Ovary (tissue), 9 donors: ENCODE measurements around the gene CCDC138. TPM values are rescaled to one million over a fixed set of nuclear protein-coding genes. Genes with fewer than 3 reads are reported as not detected.

Experiments
- DNase-seq, 5 donors: peaks; one replicate each; pipeline ENCODE4 v3.0.0-alpha.2; 2019 to 2020
- H3K27ac ChIP-seq, 2 donors: fragments of 200-600 bp; one replicate each; pipeline versions ENCODE4 v1.5.1 to v1.8.0; 2019 to 2022
- H3K27me3 ChIP-seq: fragments of 200-600 bp; one replicate; pipeline ENCODE4 v1.8.0; 2022
- H3K36me3 ChIP-seq: fragments of 200-600 bp; sonication (generic); one replicate; pipeline ENCODE4 v1.5.1; 2019
- H3K4me1 ChIP-seq: one replicate; pipeline ENCODE4 v1.8.1; 2013; ENCODE audit warnings: mild to moderate bottlenecking, moderate library complexity; ENCODE audit not compliant: insufficient read depth
- H3K4me3 ChIP-seq: fragments of 200-600 bp; sonication (generic); one replicate; pipeline ENCODE4 v1.5.1; 2017
- H3K9me3 ChIP-seq, 2 donors: fragments of 200-600 bp in 1 of 2; sonication (generic) in 1 of 2; one replicate each; pipeline versions ENCODE4 v1.5.1 to v1.8.1; 2013 to 2019; ENCODE audit warnings: mild to moderate bottlenecking in 1 of 2, moderate library complexity in 1 of 2
- CTCF ChIP-seq, 3 donors: fragments of 450-650 bp in 2 of 3; fragments of 200-600 bp in 1 of 3; IDR thresholded peaks; one replicate each; pipeline versions ENCODE4 v1.5.1 to v1.8.0; 2016 to 2022; ENCODE audit warnings: antibody characterized with exemption in 3 of 3, mild to moderate bottlenecking in 1 of 3
- EP300 ChIP-seq: sonication (generic); formaldehyde crosslinking; IDR thresholded peaks from one replicate; pipeline ENCODE4 v1.6.1; 2017; ENCODE audit warnings: antibody characterized with exemption
- POLR2A ChIP-seq: fragments of 450-650 bp; IDR thresholded peaks from one replicate; pipeline ENCODE4 v1.6.1; 2017; ENCODE audit warnings: antibody characterized with exemption, mild to moderate bottlenecking, moderate library complexity
- WGBS, 3 donors: extraction: QIAGEN DNeasy Blood & Tissue Kit in 1 of 3; methylation state at CpG; one replicate each; pipeline versions ENCODE4 v1.1.5 to v1.1.7; 2013 to 2017; 5-methylcytosine and 5-hydroxymethylcytosine counted together
- intact Hi-C, 4 donors: fragments of 100-400 bp; cut with DNase I; formaldehyde crosslinking; loops; one replicate each; pipeline versions ENCODE4 v1.11.0 to v1.15.1; 2022 to 2023
- polyA plus RNA-seq, 2 donors: library from polyadenylated mRNA; stranded (reverse); fragments of 200-250 nt in 1 of 2; fragments of 350-450 nt in 1 of 2; fragmentation: Illumina TruSeq in 1 of 2; extraction: RNeasy Lipid Tissue Mini Kit (QIAGEN cat#74804) in 1 of 2; gene quantifications; one replicate each; pipeline ENCODE4 v1.2.3, GENCODE V29; 2013 to 2014
- total RNA-seq, 7 donors: library from RNA; depleted of rRNA in 2 of 7; stranded (reverse); fragments of >200 nt in 2 of 7; fragmentation: NEBNext Ultra II Directional in 3 of 7; extraction: Animal tissue kit (Norgen Biotek cat#: 25700) in 3 of 7; gene quantifications; one replicate each; pipeline versions ENCODE4 v1.1.0 to v1.2.4, GENCODE V29; 2016 to 2023
- donor health status: DM: no; HTN: no; CAD: no; lungs with moderate emphysema.
- donor health status: DM: no; HTN: no; CAD: no.
- donor health status: Bipolar disorder and iron deficiency.
- donor health status: DM: yes; HTN: yes; CAD: no.
- donor health status: DM: no; HTN: no; CAD: no.
- donor health status: DM: yes; HTN: yes; CAD: no.

The CCDC138 gene
- total and polyA plus RNA-seq, 9 donors, result 1.9 to 8.6 (median 4.6) TPM

- 91 to 99% (median 97%) methylated on average over 2 of the region's 2 CpGs for WGBS, 3 donors
- H3K27me3 ChIP-seq, result no peaks in the 10 kb centered on the region
- H3K36me3 ChIP-seq, result no peaks in the 10 kb centered on the region
- H3K4me1 ChIP-seq, result no peaks in the 10 kb centered on the region
- no peak overlapping the region for H3K4me3 ChIP-seq
- TF ChIP-seq CTCF (IDR thresholded peaks at IDR 0.05) (no peak), POLR2A (no peak), EP300 (no peak)
- H3K27ac ChIP-seq, result no peak overlapping the region
- H3K9me3 ChIP-seq, result no peaks in the 10 kb centered on the region
- no peak for DNase-seq
- intact Hi-C loops, result no loop called here
Observed at GRCh38 chr2:108877506-108877905, 90.9 kb downstream of the CCDC138 start.

- TF ChIP-seq CTCF (IDR thresholded peaks at IDR 0.05) (no peak), EP300 (no peak), POLR2A (no peak)
- intact Hi-C loops, result no loop called here
- no peaks in the 10 kb centered on the region for H3K27me3 ChIP-seq
- H3K27ac ChIP-seq, result no peak overlapping the region
- no peaks in the 10 kb centered on the region for H3K4me1 ChIP-seq
- no peak overlapping the region for H3K4me3 ChIP-seq
- H3K9me3 ChIP-seq, result no peaks in the 10 kb centered on the region
- WGBS, 3 donors, result 48 to 96% (median 75%) methylated on average over 2 of the region's 2 CpGs
- no peak for DNase-seq
- H3K36me3 ChIP-seq, result no peaks in the 10 kb centered on the region
Observed at GRCh38 chr2:108878276-108878675, 91.7 kb downstream of the CCDC138 start.

- DNase-seq, result no peak
- H3K27me3 ChIP-seq, result no peaks in the 10 kb centered on the region
- no peak overlapping the region for H3K4me3 ChIP-seq
- no peaks in the 10 kb centered on the region for H3K4me1 ChIP-seq
- 53 to 62% (median 55%) methylated on average over 6 of the region's 6 CpGs for WGBS, 3 donors
- intact Hi-C loops, result no loop called here
- H3K36me3 ChIP-seq, result no peaks in the 10 kb centered on the region
- H3K9me3 ChIP-seq, result no peaks in the 10 kb centered on the region
- no peak overlapping the region for H3K27ac ChIP-seq
- TF ChIP-seq POLR2A (no peak), CTCF (IDR thresholded peaks at IDR 0.05) (no peak), EP300 (no peak)
Observed at GRCh38 chr2:108884619-108885018, 98.0 kb downstream of the CCDC138 start.

GRCh38 chr2:108889907-108890306 is 103.3 kb downstream of the CCDC138 start:
- Histone ChIP-seq H3K4me1 (no peaks in the 10 kb centered on the region), H3K27me3 (no peaks in the 10 kb centered on the region), H3K36me3 (no peaks in the 10 kb centered on the region), H3K27ac (no peak overlapping the region), H3K4me3 (no peak overlapping the region), H3K9me3 (peaks cover 0 to 3% of the 10 kb centered on the region in 2 donors)
- no peak for TF ChIP-seq POLR2A
- no peak for TF ChIP-seq EP300
- no peak for TF ChIP-seq CTCF (IDR thresholded peaks at IDR 0.05)
- no peak for DNase-seq
- intact Hi-C loops, result no loop called here
- WGBS, 3 donors, result 93 to 99% (median 94%) methylated on average over 1 of the region's 1 CpG

- no peak for TF ChIP-seq EP300
- TF ChIP-seq POLR2A, result no peak
- TF ChIP-seq CTCF (IDR thresholded peaks at IDR 0.05), result no peak
- intact Hi-C loops, result no loop called here
- WGBS, 3 donors, result 38 to 54% (median 44%) methylated on average over 1 of the region's 1 CpG
- H3K27ac ChIP-seq, result no peak overlapping the region
- no peak for DNase-seq
- no peaks in the 10 kb centered on the region for H3K27me3 ChIP-seq
- H3K36me3 ChIP-seq, result no peaks in the 10 kb centered on the region
- H3K9me3 ChIP-seq, result peaks cover 0 to 3% of the 10 kb centered on the region in 2 donors
- no peak overlapping the region for H3K4me3 ChIP-seq
- H3K4me1 ChIP-seq, result no peaks in the 10 kb centered on the region
Observed at GRCh38 chr2:108893277-108893676, 106.7 kb downstream of the CCDC138 start.
